ENCODE results near the gene SLC25A43.

Gene SLC25A43

GRCh38 chrX:119474615-119475388, 75.7 kb downstream of the SLC25A43 start:
- H3F3A ChIP-seq (ENCODE audit: insufficient read depth, low read length) = 0 out of 2 replicates have a peak, but pooled peaks cover 3% of the 10 kb centered on the region
- H3K9me2 ChIP-seq (replicated peaks; ENCODE audit: insufficient read depth, low read length) = no peaks in the 10 kb centered on the region
- no peak overlapping the region for H2AFZ ChIP-seq (ENCODE audit: low read length)
- TF ChIP-seq EZH2 (optimal IDR thresholded peaks at IDR 0.05; ENCODE audit: low read depth, low read length) = no peak
- no peak for TF ChIP-seq EZH2phosphoT487 (IDR thresholded peaks at IDR 0.05; ENCODE audit: low read length)
- TF ChIP-seq CTCF (IDR thresholded peaks at IDR 0.05; ENCODE audit: low read length) = no peak
- no peaks in the 10 kb centered on the region for H3K79me2 ChIP-seq (ENCODE audit: low read length)
- no peak overlapping the region for H3K4me3 ChIP-seq (ENCODE audit: low read length)
- H3K4me1 ChIP-seq (ENCODE audit: low read length) = no peaks in the 10 kb centered on the region
- H3K36me3 ChIP-seq (replicated peaks; ENCODE audit: insufficient read depth, low read length) = 0 out of 2 replicates have a peak, but pooled peaks cover 5% of the 10 kb centered on the region
- no peaks in the 10 kb centered on the region for H4K20me1 ChIP-seq (ENCODE audit: insufficient read depth, low read length)
- H3K9ac ChIP-seq (ENCODE audit: low read length) = no peak overlapping the region
- no peaks in the 10 kb centered on the region for H3K27me3 ChIP-seq (replicated peaks; ENCODE audit: insufficient read depth, low read length)
- no peak for DNase-seq
- no peaks in the 10 kb centered on the region for H3K9me3 ChIP-seq (replicated peaks; ENCODE audit: insufficient read depth, low read length)
- H3K27ac ChIP-seq (ENCODE audit: low read length) = no peak overlapping the region
- no peak overlapping the region for H3K4me2 ChIP-seq (ENCODE audit: low read depth, low read length)

- no peak for DNase-seq
- no peak overlapping the region for H3K9ac ChIP-seq (ENCODE audit: low read length)
- H3K36me3 ChIP-seq (replicated peaks; ENCODE audit: insufficient read depth, low read length) = no peaks in the 10 kb centered on the region
- H3K4me3 ChIP-seq (ENCODE audit: low read length) = no peak overlapping the region
- H3K27ac ChIP-seq (ENCODE audit: low read length) = no peak overlapping the region
- no peaks in the 10 kb centered on the region for H4K20me1 ChIP-seq (ENCODE audit: insufficient read depth, low read length)
- no peaks in the 10 kb centered on the region for H3K9me3 ChIP-seq (replicated peaks; ENCODE audit: insufficient read depth, low read length)
- no peaks in the 10 kb centered on the region for H3K4me1 ChIP-seq (ENCODE audit: low read length)
- no peaks in the 10 kb centered on the region for H3K9me2 ChIP-seq (replicated peaks; ENCODE audit: insufficient read depth, low read length)
- no peaks in the 10 kb centered on the region for H3K79me2 ChIP-seq (ENCODE audit: low read length)
- H3F3A ChIP-seq (ENCODE audit: insufficient read depth, low read length) = no peaks in the 10 kb centered on the region
- TF ChIP-seq EZH2 (optimal IDR thresholded peaks at IDR 0.05; ENCODE audit: low read depth, low read length) = no peak
- no peak for TF ChIP-seq EZH2phosphoT487 (IDR thresholded peaks at IDR 0.05; ENCODE audit: low read length)
- TF ChIP-seq CTCF (IDR thresholded peaks at IDR 0.05; ENCODE audit: low read length) = no peak
- no peak overlapping the region for H3K4me2 ChIP-seq (ENCODE audit: low read depth, low read length)
- no peaks in the 10 kb centered on the region for H3K27me3 ChIP-seq (replicated peaks; ENCODE audit: insufficient read depth, low read length)
- H2AFZ ChIP-seq (ENCODE audit: low read length) = no peak overlapping the region
These were observed 76.4 kb downstream of the SLC25A43 start for GRCh38 chrX:119475389-119476101.

- Histone ChIP-seq H3F3A (ENCODE audit: insufficient read depth, low read length) (no peaks in the 10 kb centered on the region), H3K27me3 (replicated peaks; ENCODE audit: insufficient read depth, low read length) (no peaks in the 10 kb centered on the region), H3K4me1 (ENCODE audit: low read length) (0 out of 2 replicates have a peak, but pooled peaks cover under 1% of the 10 kb centered on the region), H3K36me3 (replicated peaks; ENCODE audit: insufficient read depth, low read length) (no peaks in the 10 kb centered on the region), H3K9me3 (replicated peaks; ENCODE audit: insufficient read depth, low read length) (no peaks in the 10 kb centered on the region), H2AFZ (ENCODE audit: low read length) (no peak overlapping the region), H4K20me1 (ENCODE audit: insufficient read depth, low read length) (no peaks in the 10 kb centered on the region), H3K27ac (ENCODE audit: low read length) (no peak overlapping the region), H3K4me3 (ENCODE audit: low read length) (no peak overlapping the region), H3K9ac (ENCODE audit: low read length) (no peak overlapping the region), H3K79me2 (ENCODE audit: low read length) (no peaks in the 10 kb centered on the region), H3K9me2 (replicated peaks; ENCODE audit: insufficient read depth, low read length) (no peaks in the 10 kb centered on the region), H3K4me2 (ENCODE audit: low read depth, low read length) (no peak overlapping the region)
- DNase-seq = no peak
- TF ChIP-seq CTCF (IDR thresholded peaks at IDR 0.05; ENCODE audit: low read length) = no peak
- no peak for TF ChIP-seq EZH2phosphoT487 (IDR thresholded peaks at IDR 0.05; ENCODE audit: low read length)
- TF ChIP-seq EZH2 (optimal IDR thresholded peaks at IDR 0.05; ENCODE audit: low read depth, low read length) = no peak
These were observed 78.7 kb downstream of the SLC25A43 start for GRCh38 chrX:119477812-119478232.

Data from MM.1S (cell line).